ENCODE data around the gene DNAJB8.

- TF ChIP-seq CTCF (IDR thresholded peaks at IDR 0.05; ENCODE audit: low read depth, low read length, missing input control) (no peak), SP1 (IDR thresholded peaks at IDR 0.05) (no peak), YY1 (IDR thresholded peaks at IDR 0.05) (no peak), REST (IDR thresholded peaks at IDR 0.05) (no peak), HNF4A (conservative IDR thresholded peaks at IDR 0.05) (no peak), GABPA (IDR thresholded peaks at IDR 0.05 in 1 of 2, conservative IDR thresholded peaks at IDR 0.05 in 1 of 2) (no peak), MAX (IDR thresholded peaks at IDR 0.05) (no peak), EGR1 (IDR thresholded peaks at IDR 0.05; ENCODE audit: low read depth in 2 of 2) (no peak)
Observed at GRCh38 chr3:128469556-128469955, 2.9 kb upstream of the DNAJB8 start.
